Liver (tissue), 3 donors: Measurements from ENCODE around the gene GLRA3.

Source experiments
- JUND ChIP-seq, 2 donors: IDR thresholded peaks; 2 replicates each; pipeline ENCODE4 v1.6.1; 2016; ENCODE audit warnings: antibody characterized with exemption in 2 of 2
- TF ChIP-seq, protein P1 (sequence below): fragments of 150-350 bp; IDR thresholded peaks from 2 replicates; pipeline ENCODE4 v1.5.1; 2017; ENCODE audit warnings: improper control_type of control experiment, low read depth, low read length; ENCODE audit not compliant: missing input control
- TF ChIP-seq, protein P2 (sequence below): IDR thresholded peaks from 2 replicates; pipeline ENCODE4 v1.6.1; 2016; ENCODE audit warnings: antibody characterized with exemption
- donor health status: healthy.
- donor health status: healthy.

- TF ChIP-seq, protein P1, sequence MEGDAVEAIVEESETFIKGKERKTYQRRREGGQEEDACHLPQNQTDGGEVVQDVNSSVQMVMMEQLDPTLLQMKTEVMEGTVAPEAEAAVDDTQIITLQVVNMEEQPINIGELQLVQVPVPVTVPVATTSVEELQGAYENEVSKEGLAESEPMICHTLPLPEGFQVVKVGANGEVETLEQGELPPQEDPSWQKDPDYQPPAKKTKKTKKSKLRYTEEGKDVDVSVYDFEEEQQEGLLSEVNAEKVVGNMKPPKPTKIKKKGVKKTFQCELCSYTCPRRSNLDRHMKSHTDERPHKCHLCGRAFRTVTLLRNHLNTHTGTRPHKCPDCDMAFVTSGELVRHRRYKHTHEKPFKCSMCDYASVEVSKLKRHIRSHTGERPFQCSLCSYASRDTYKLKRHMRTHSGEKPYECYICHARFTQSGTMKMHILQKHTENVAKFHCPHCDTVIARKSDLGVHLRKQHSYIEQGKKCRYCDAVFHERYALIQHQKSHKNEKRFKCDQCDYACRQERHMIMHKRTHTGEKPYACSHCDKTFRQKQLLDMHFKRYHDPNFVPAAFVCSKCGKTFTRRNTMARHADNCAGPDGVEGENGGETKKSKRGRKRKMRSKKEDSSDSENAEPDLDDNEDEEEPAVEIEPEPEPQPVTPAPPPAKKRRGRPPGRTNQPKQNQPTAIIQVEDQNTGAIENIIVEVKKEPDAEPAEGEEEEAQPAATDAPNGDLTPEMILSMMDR: no peak
- TF ChIP-seq JUND (IDR thresholded peaks at IDR 0.05): no peak
- TF ChIP-seq, protein P2, sequence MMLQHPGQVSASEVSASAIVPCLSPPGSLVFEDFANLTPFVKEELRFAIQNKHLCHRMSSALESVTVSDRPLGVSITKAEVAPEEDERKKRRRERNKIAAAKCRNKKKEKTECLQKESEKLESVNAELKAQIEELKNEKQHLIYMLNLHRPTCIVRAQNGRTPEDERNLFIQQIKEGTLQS: no peak
These were observed 171.6 kb downstream of the GLRA3 start for GRCh38 chr4:174657472-174657871.
